ENCODE data around the gene COQ10A. TPM values are rescaled to one million over a fixed set of nuclear protein-coding genes. Genes with fewer than 3 reads are reported as not detected.

The COQ10A gene
- total RNA-seq, 5 donors from 2014 or later (not counting 1 experiment from before 2014, with no cell fraction given), result 29.9 to 38.4 (median 31.9) TPM

- Mint-ChIP-seq H3K27ac (no peak overlapping the region), H3K36me3 (peaks cover 2% of the 10 kb centered on the region), H3K9me3 (no peaks in the 10 kb centered on the region), H3K4me3 (no peak overlapping the region), H3K27me3 (no peaks in the 10 kb centered on the region), H3K4me1 (peaks cover 0 to under 1% (median under 1%) of the 10 kb centered on the region in 3 donors)
- Histone ChIP-seq H3K4me1 (ENCODE audit: control insufficient read depth in 1 of 2, extremely low read depth in 1 of 2, insufficient read depth in 2 of 2, low read length in 2 of 2) (no peaks in the 10 kb centered on the region), H3K27me3 (replicated peaks in 1 of 2; ENCODE audit: control insufficient read depth in 2 of 2, extremely low read depth in 1 of 2, insufficient read depth in 2 of 2, low read length in 1 of 2) (no peaks in the 10 kb centered on the region), H3K27ac (ENCODE audit: low read length) (no peak overlapping the region), H3K9me3 (no peaks in the 10 kb centered on the region), H3K36me3 (ENCODE audit: control insufficient read depth in 2 of 2, extremely low read depth in 1 of 2, insufficient read depth in 1 of 2, low read length in 1 of 2) (peaks cover 0 to 4% of the 10 kb centered on the region in 2 donors), H3K4me3 (ENCODE audit: control insufficient read depth in 1 of 2, extremely low read depth in 1 of 2, low read length in 1 of 2) (no peak overlapping the region)
- ChIA-PET CTCF (no interaction called here), POLR2A (interaction anchor here (0.6 to 0.7 kb wide), 3 partner anchors 9 to 472 kb away, joined by 3 to 9 read pairs (median 5); partner anchors contain the start of gene DNAJC14 (in 1 of the 2))
- DNase-seq (no peak), ATAC-seq (replicated peaks in 1 of 4) (no peak)
- WGBS (ENCODE audit: insufficient coverage), result 84% methylated on average over 6 of the region's 8 CpGs
These were observed 36.1 kb upstream of the COQ10A start for GRCh38 chr12:56230432-56231183.

- peaks cover 2% of the 10 kb centered on the region for H3K36me3 Mint-ChIP-seq
- Histone ChIP-seq H3K27ac (ENCODE audit: low read length) (no peak overlapping the region), H3K36me3 (ENCODE audit: control insufficient read depth in 2 of 2, extremely low read depth in 1 of 2, insufficient read depth in 1 of 2, low read length in 1 of 2) (peaks cover 0 to 4% of the 10 kb centered on the region in 2 donors), H3K9me3 (no peaks in the 10 kb centered on the region), H3K4me1 (ENCODE audit: control insufficient read depth in 1 of 2, extremely low read depth in 1 of 2, insufficient read depth in 2 of 2, low read length in 2 of 2) (no peaks in the 10 kb centered on the region), H3K4me3 (ENCODE audit: control insufficient read depth in 1 of 2, extremely low read depth in 1 of 2, low read length in 1 of 2) (no peak overlapping the region), H3K27me3 (replicated peaks in 1 of 2; ENCODE audit: control insufficient read depth in 2 of 2, extremely low read depth in 1 of 2, insufficient read depth in 2 of 2, low read length in 1 of 2) (no peaks in the 10 kb centered on the region)
- H3K27me3 Mint-ChIP-seq, result no peaks in the 10 kb centered on the region
- CTCF ChIA-PET, result interaction anchor here in 1 of 2 donors (0.6 kb wide), 1 partner anchor 195 kb away, joined by 3 read pairs; no protein-coding TSS in a partner anchor
- H3K4me1 Mint-ChIP-seq, result no peaks in the 10 kb centered on the region
- H3K27ac Mint-ChIP-seq, result no peak overlapping the region
- POLR2A ChIA-PET, result interaction anchor here in 1 of 2 donors (0.6 kb wide), 1 partner anchor 402 kb away, joined by 3 read pairs; the partner anchor contains the start of gene DNAJC14
- H3K4me3 Mint-ChIP-seq, result no peak overlapping the region
- ATAC-seq (replicated peaks in 1 of 4), result no peak
- WGBS (ENCODE audit: insufficient coverage), result 91% methylated on average over 10 of the region's 11 CpGs
- no peak for DNase-seq
- H3K9me3 Mint-ChIP-seq, result no peaks in the 10 kb centered on the region
These were observed 35.6 kb upstream of the COQ10A start for GRCh38 chr12:56231184-56231582.

GRCh38 chr12:56234746-56235436 is 31.9 kb upstream of the COQ10A start:
- Histone ChIP-seq H3K9me3 (no peaks in the 10 kb centered on the region), H3K27ac (ENCODE audit: low read length) (no peak overlapping the region), H3K4me1 (ENCODE audit: control insufficient read depth in 1 of 2, extremely low read depth in 1 of 2, insufficient read depth in 2 of 2, low read length in 2 of 2) (no peaks in the 10 kb centered on the region), H3K36me3 (ENCODE audit: control insufficient read depth in 2 of 2, extremely low read depth in 1 of 2, insufficient read depth in 1 of 2, low read length in 1 of 2) (peaks cover 4 to 9% of the 10 kb centered on the region in 2 donors), H3K4me3 (ENCODE audit: control insufficient read depth in 1 of 2, extremely low read depth in 1 of 2, low read length in 1 of 2) (no peak overlapping the region), H3K27me3 (replicated peaks in 1 of 2; ENCODE audit: control insufficient read depth in 2 of 2, extremely low read depth in 1 of 2, insufficient read depth in 2 of 2, low read length in 1 of 2) (no peaks in the 10 kb centered on the region)
- ATAC-seq (replicated peaks in 1 of 4), result no peak
- 79% methylated on average over 7 of the region's 16 CpGs for WGBS (ENCODE audit: insufficient coverage)
- no peak overlapping the region for H3K27ac Mint-ChIP-seq
- peaks cover 3% of the 10 kb centered on the region for H3K36me3 Mint-ChIP-seq
- no peaks in the 10 kb centered on the region for H3K4me1 Mint-ChIP-seq
- DNase-seq, result no peak
- ChIA-PET CTCF (no interaction called here), POLR2A (interaction anchor here in 1 of 2 donors (0.7 kb wide), 1 partner anchor 20 kb away, joined by 7 read pairs; no protein-coding TSS in a partner anchor)
- no peaks in the 10 kb centered on the region for H3K9me3 Mint-ChIP-seq
- no peaks in the 10 kb centered on the region for H3K27me3 Mint-ChIP-seq
- no peak overlapping the region for H3K4me3 Mint-ChIP-seq

- WGBS (ENCODE audit: insufficient coverage), result 92% methylated on average over 5 of the region's 6 CpGs
- no peak for ATAC-seq (replicated peaks in 1 of 4)
- Mint-ChIP-seq H3K4me3 (no peak overlapping the region), H3K27me3 (no peaks in the 10 kb centered on the region), H3K4me1 (no peaks in the 10 kb centered on the region), H3K27ac (no peak overlapping the region), H3K9me3 (no peaks in the 10 kb centered on the region), H3K36me3 (peaks cover 5% of the 10 kb centered on the region)
- ChIA-PET POLR2A (interaction anchor here in 1 of 2 donors (0.5 kb wide), 1 partner anchor 16 kb away, joined by 3 read pairs; no protein-coding TSS in a partner anchor), CTCF (no interaction called here)
- H3K9me3 ChIP-seq, result no peaks in the 10 kb centered on the region
- no peaks in the 10 kb centered on the region for H3K27me3 ChIP-seq (replicated peaks in 1 of 2; ENCODE audit: control insufficient read depth in 2 of 2, extremely low read depth in 1 of 2, insufficient read depth in 2 of 2, low read length in 1 of 2)
- peaks cover 14 to 18% of the 10 kb centered on the region in 2 donors for H3K36me3 ChIP-seq (ENCODE audit: control insufficient read depth in 2 of 2, extremely low read depth in 1 of 2, insufficient read depth in 1 of 2, low read length in 1 of 2)
- no peak for DNase-seq
- no peaks in the 10 kb centered on the region for H3K4me1 ChIP-seq (ENCODE audit: control insufficient read depth in 1 of 2, extremely low read depth in 1 of 2, insufficient read depth in 2 of 2, low read length in 2 of 2)
- no peak overlapping the region for H3K27ac ChIP-seq (ENCODE audit: low read length)
- no peak overlapping the region for H3K4me3 ChIP-seq (ENCODE audit: control insufficient read depth in 1 of 2, extremely low read depth in 1 of 2, low read length in 1 of 2)
These were observed 30.7 kb upstream of the COQ10A start for GRCh38 chr12:56236091-56236490.

- no peak overlapping the region for H3K27ac Mint-ChIP-seq
- H3K4me3 ChIP-seq (ENCODE audit: control insufficient read depth in 1 of 2, extremely low read depth in 1 of 2, low read length in 1 of 2), result no peak overlapping the region
- H3K36me3 ChIP-seq (ENCODE audit: control insufficient read depth in 2 of 2, extremely low read depth in 1 of 2, insufficient read depth in 1 of 2, low read length in 1 of 2), result peaks cover 21 to 23% of the 10 kb centered on the region in 2 donors
- DNase-seq (no peak), ATAC-seq (replicated peaks in 1 of 4) (no peak)
- peaks cover 12% of the 10 kb centered on the region for H3K36me3 Mint-ChIP-seq
- H3K27me3 Mint-ChIP-seq, result no peaks in the 10 kb centered on the region
- no peak overlapping the region for H3K27ac ChIP-seq (ENCODE audit: low read length)
- CTCF ChIA-PET, result no interaction called here
- no peaks in the 10 kb centered on the region for H3K4me1 Mint-ChIP-seq
- POLR2A ChIA-PET, result no interaction called here
- H3K9me3 ChIP-seq, result no peaks in the 10 kb centered on the region
- no peaks in the 10 kb centered on the region for H3K9me3 Mint-ChIP-seq
- no peaks in the 10 kb centered on the region for H3K4me1 ChIP-seq (ENCODE audit: control insufficient read depth in 1 of 2, extremely low read depth in 1 of 2, insufficient read depth in 2 of 2, low read length in 2 of 2)
- WGBS (ENCODE audit: insufficient coverage), result 77% methylated on average over 3 of the region's 5 CpGs
- no peaks in the 10 kb centered on the region for H3K27me3 ChIP-seq (replicated peaks in 1 of 2; ENCODE audit: control insufficient read depth in 2 of 2, extremely low read depth in 1 of 2, insufficient read depth in 2 of 2, low read length in 1 of 2)
- H3K4me3 Mint-ChIP-seq, result no peak overlapping the region
These were observed 29.8 kb upstream of the COQ10A start for GRCh38 chr12:56236985-56237384.

- no peak overlapping the region for H3K4me3 Mint-ChIP-seq
- no peaks in the 10 kb centered on the region for H3K27me3 Mint-ChIP-seq
- no peak overlapping the region for H3K27ac ChIP-seq (ENCODE audit: low read length)
- ATAC-seq (replicated peaks in 1 of 4), result no peak
- DNase-seq, result no peak
- peaks cover 14% of the 10 kb centered on the region for H3K36me3 Mint-ChIP-seq
- peaks cover 23 to 28% of the 10 kb centered on the region in 2 donors for H3K36me3 ChIP-seq (ENCODE audit: control insufficient read depth in 2 of 2, extremely low read depth in 1 of 2, insufficient read depth in 1 of 2, low read length in 1 of 2)
- POLR2A ChIA-PET, result no interaction called here
- no peak overlapping the region for H3K27ac Mint-ChIP-seq
- H3K4me1 Mint-ChIP-seq, result no peaks in the 10 kb centered on the region
- no peak overlapping the region for H3K4me3 ChIP-seq (ENCODE audit: control insufficient read depth in 1 of 2, extremely low read depth in 1 of 2, low read length in 1 of 2)
- no peaks in the 10 kb centered on the region for H3K9me3 Mint-ChIP-seq
- H3K9me3 ChIP-seq, result no peaks in the 10 kb centered on the region
- H3K4me1 ChIP-seq (ENCODE audit: control insufficient read depth in 1 of 2, extremely low read depth in 1 of 2, insufficient read depth in 2 of 2, low read length in 2 of 2), result no peaks in the 10 kb centered on the region
- CTCF ChIA-PET, result no interaction called here
- no CpG with 5 or more reads among the region's 11 CpGs for WGBS (ENCODE audit: insufficient coverage)
- no peaks in the 10 kb centered on the region for H3K27me3 ChIP-seq (replicated peaks in 1 of 2; ENCODE audit: control insufficient read depth in 2 of 2, extremely low read depth in 1 of 2, insufficient read depth in 2 of 2, low read length in 1 of 2)
These were observed 29.2 kb upstream of the COQ10A start for GRCh38 chr12:56237552-56237951.
